Stimulated activated effector memory CD8-positive, alpha-beta T cell treated with anti-CD3 and anti-CD28 coated beads, Interleukin-12 subunit alpha, Interleukin-12 subunit beta, amount 100 ng/mL, for 72 hours (primary cell): Measurements from ENCODE around the gene TEX22.
"Not testable (repeated sequence)": the region's sequence is repeated elsewhere in the genome, so short reads cannot be mapped to it uniquely, and the experiment has no call there.

Source experiments
- ATAC-seq: fragments of 150-1000 bp; cut with Tn5 transposase; 2 replicates; pipeline ENCODE4 v1.10.0; 2021
- DNase-seq, 2 donors: peaks; one replicate each; pipeline ENCODE4 v3.0.0; 2021 to 2022; ENCODE audit warnings: low spot score in 2 of 2
- H3K27ac Mint-ChIP-seq: one replicate; pipeline ENCODE4 v1.8.0; 2022; ENCODE audit warnings: mild to moderate bottlenecking, mixed read lengths
- H3K36me3 Mint-ChIP-seq: one replicate; pipeline ENCODE4 v1.8.0; 2022; ENCODE audit warnings: mild to moderate bottlenecking, mixed read lengths
- H3K4me1 Mint-ChIP-seq: one replicate; pipeline ENCODE4 v1.8.0; 2022; ENCODE audit warnings: mixed read lengths
- H3K4me3 Mint-ChIP-seq: one replicate; pipeline ENCODE4 v1.8.0; 2022; ENCODE audit warnings: mild to moderate bottlenecking, mixed read lengths
- H3K9me3 Mint-ChIP-seq: one replicate; pipeline ENCODE4 v1.8.0; 2022; ENCODE audit warnings: mixed read lengths

TEX22 gene

GRCh38 chr14:105358943-105359342, 39.4 kb upstream of the TEX22 start:
- no peak overlapping the region for H3K4me3 Mint-ChIP-seq
- H3K27ac Mint-ChIP-seq = no peak overlapping the region
- DNase-seq = no peak
- no peaks in the 10 kb centered on the region for H3K9me3 Mint-ChIP-seq
- no peaks in the 10 kb centered on the region for H3K36me3 Mint-ChIP-seq
- no peak for ATAC-seq
- H3K4me1 Mint-ChIP-seq = peaks cover 7% of the 10 kb centered on the region

- H3K9me3 Mint-ChIP-seq, H3K4me3 Mint-ChIP-seq, H3K27ac Mint-ChIP-seq, ATAC-seq, H3K4me1 Mint-ChIP-seq, H3K36me3 Mint-ChIP-seq, DNase-seq: not testable (repeated sequence)
Observed at GRCh38 chr14:105361412-105361811, 36.9 kb upstream of the TEX22 start.

- DNase-seq (peak in 1 of 2 donors; percentile 55), ATAC-seq (peak; percentile 79)
- Mint-ChIP-seq H3K4me1 (peaks cover 9% of the 10 kb centered on the region), H3K9me3 (no peaks in the 10 kb centered on the region), H3K27ac (peak overlapping the region; percentile 63), H3K4me3 (peak overlapping the region; percentile 56), H3K36me3 (no peaks in the 10 kb centered on the region)
Observed at GRCh38 chr14:105363847-105364708, 34.3 kb upstream of the TEX22 start.

DNA sequence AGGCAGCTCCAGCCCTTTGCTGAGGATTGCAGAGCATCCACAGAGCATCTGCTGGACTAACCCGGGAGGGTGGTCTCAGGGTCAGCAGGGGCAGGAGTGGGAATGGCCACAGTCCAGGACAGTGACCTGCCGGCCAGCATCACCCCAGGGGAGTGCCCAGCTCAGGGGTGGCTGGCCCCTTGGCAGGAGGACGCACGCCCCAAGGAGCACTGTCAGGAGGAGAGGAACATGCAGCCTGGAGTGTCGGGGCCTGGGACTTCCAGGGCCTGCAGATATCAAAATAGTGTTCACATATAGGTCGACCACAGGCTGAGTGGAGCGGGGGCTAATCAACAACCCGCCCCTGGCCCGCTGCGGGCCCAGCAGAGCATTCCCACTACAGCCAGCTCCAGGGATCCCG, 33.2 kb upstream of the TEX22 start:
- Mint-ChIP-seq H3K9me3 (no peaks in the 10 kb centered on the region), H3K4me1 (peaks cover 9% of the 10 kb centered on the region), H3K27ac (no peak overlapping the region), H3K36me3 (no peaks in the 10 kb centered on the region), H3K4me3 (no peak overlapping the region)
- no peak for ATAC-seq
- no peak for DNase-seq

GRCh38 chr14:105365681-105366080, 32.7 kb upstream of the TEX22 start:
- Mint-ChIP-seq H3K36me3 (no peaks in the 10 kb centered on the region), H3K9me3 (no peaks in the 10 kb centered on the region), H3K4me1 (peaks cover 10% of the 10 kb centered on the region), H3K4me3 (no peak overlapping the region), H3K27ac (no peak overlapping the region)
- ATAC-seq (no peak), DNase-seq (no peak)

GRCh38 chr14:105366386-105367074, 31.8 kb upstream of the TEX22 start:
- ATAC-seq = no peak

GRCh38 chr14:105367116-105368031, 31.0 kb upstream of the TEX22 start:
- Mint-ChIP-seq H3K27ac (no peak overlapping the region), H3K9me3 (no peaks in the 10 kb centered on the region), H3K4me1 (peaks cover 16% of the 10 kb centered on the region), H3K36me3 (no peaks in the 10 kb centered on the region), H3K4me3 (no peak overlapping the region)
- DNase-seq = no peak
- ATAC-seq = no peak

More at GRCh38 chr14:105366386-105367074, 31.8 kb upstream of the TEX22 start:
- Mint-ChIP-seq H3K9me3 (no peaks in the 10 kb centered on the region), H3K36me3 (no peaks in the 10 kb centered on the region), H3K4me1 (peaks cover 16% of the 10 kb centered on the region), H3K4me3 (no peak overlapping the region), H3K27ac (no peak overlapping the region)
- no peak for DNase-seq

DNA sequence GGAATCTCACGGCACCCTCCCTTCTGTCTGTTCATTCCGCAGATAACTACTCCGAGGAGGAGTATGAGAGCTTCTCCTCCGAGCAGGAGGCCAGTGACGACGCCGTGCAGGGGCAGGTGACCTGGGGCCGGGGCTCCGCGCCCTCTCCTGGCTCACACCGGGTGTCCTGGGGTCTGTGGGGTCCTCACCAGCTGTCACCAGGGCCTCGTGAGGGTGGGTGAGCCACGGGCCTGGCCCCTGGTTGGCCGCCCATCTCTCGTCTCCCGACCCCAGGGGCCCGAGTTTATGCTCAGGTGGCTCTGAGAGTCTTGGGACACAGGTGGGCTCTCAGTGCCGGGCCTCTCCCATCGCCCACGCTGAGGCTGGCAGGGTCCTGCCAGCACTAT, 30.3 kb upstream of the TEX22 start:
- Mint-ChIP-seq H3K4me1 (peaks cover 16% of the 10 kb centered on the region), H3K27ac (no peak overlapping the region), H3K9me3 (no peaks in the 10 kb centered on the region), H3K4me3 (no peak overlapping the region), H3K36me3 (no peaks in the 10 kb centered on the region)
- ATAC-seq (no peak), DNase-seq (no peak)

- Mint-ChIP-seq H3K9me3 (no peaks in the 10 kb centered on the region), H3K27ac (no peak overlapping the region), H3K36me3 (no peaks in the 10 kb centered on the region), H3K4me3 (no peak overlapping the region), H3K4me1 (peaks cover 14% of the 10 kb centered on the region)
- ATAC-seq (no peak), DNase-seq (no peak)
Observed at GRCh38 chr14:105368426-105368825, 29.9 kb upstream of the TEX22 start.

DNA sequence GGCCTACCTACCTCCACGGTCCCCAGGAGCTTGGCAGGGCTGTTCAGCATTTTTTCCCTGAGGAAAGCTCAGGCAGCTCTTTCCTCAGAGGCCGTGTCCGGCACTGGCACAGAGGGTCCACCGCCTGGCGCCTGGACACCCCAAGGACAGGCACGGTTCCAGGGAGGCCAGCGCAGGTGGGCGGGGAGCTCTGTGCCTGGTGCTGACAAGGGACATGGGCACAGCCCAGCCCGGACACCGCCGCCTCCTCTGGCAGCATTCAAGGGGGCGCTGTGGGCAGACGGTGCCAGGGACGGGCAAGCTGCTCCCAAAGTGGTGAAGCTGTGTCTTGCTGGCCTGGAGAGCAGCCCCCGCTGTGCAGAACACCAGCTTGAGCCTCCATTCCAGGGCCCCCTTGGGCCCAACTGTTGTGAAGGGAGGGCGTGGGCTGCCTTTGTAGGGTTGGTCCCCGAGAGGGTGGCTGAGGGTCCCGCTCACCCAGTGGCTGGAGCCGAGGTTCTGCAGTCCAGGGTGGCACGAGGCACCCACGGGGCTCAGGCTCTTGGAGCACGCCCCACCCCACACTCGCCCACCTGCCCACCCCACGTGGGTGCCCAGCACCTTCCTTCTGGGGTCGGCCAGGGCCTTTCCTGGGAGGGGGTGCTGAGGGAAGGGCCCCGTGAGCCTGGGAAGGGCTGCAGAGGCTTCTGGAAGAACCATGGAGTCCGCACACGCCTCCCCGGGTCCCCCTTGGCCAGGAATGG, 29.3 kb upstream of the TEX22 start:
- Mint-ChIP-seq H3K27ac (no peak overlapping the region), H3K4me3 (no peak overlapping the region), H3K4me1 (peaks cover 8% of the 10 kb centered on the region), H3K36me3 (no peaks in the 10 kb centered on the region), H3K9me3 (no peaks in the 10 kb centered on the region)
- ATAC-seq = no peak
- DNase-seq = no peak

- no peak for ATAC-seq
- Mint-ChIP-seq H3K4me1 (peaks cover 7% of the 10 kb centered on the region), H3K36me3 (no peaks in the 10 kb centered on the region), H3K27ac (no peak overlapping the region), H3K9me3 (no peaks in the 10 kb centered on the region), H3K4me3 (no peak overlapping the region)
- DNase-seq = no peak
Observed at GRCh38 chr14:105369653-105370040, 28.7 kb upstream of the TEX22 start.

- Mint-ChIP-seq H3K36me3 (peaks cover 8% of the 10 kb centered on the region), H3K27ac (no peak overlapping the region), H3K4me1 (peaks cover 19% of the 10 kb centered on the region), H3K9me3 (no peaks in the 10 kb centered on the region), H3K4me3 (no peak overlapping the region)
- DNase-seq (no peak), ATAC-seq (no peak)
Observed at GRCh38 chr14:105374389-105374788, 23.9 kb upstream of the TEX22 start.

- Mint-ChIP-seq H3K36me3 (peaks cover 8% of the 10 kb centered on the region), H3K27ac (peak overlapping the region; percentile 77), H3K4me1 (peaks cover 18% of the 10 kb centered on the region), H3K9me3 (no peaks in the 10 kb centered on the region), H3K4me3 (peak overlapping the region; percentile 28)
- peak; percentile 93 for ATAC-seq
- DNase-seq = peak; percentile 32 to 60
Observed at GRCh38 chr14:105375635-105376057, 22.7 kb upstream of the TEX22 start.

DNA sequence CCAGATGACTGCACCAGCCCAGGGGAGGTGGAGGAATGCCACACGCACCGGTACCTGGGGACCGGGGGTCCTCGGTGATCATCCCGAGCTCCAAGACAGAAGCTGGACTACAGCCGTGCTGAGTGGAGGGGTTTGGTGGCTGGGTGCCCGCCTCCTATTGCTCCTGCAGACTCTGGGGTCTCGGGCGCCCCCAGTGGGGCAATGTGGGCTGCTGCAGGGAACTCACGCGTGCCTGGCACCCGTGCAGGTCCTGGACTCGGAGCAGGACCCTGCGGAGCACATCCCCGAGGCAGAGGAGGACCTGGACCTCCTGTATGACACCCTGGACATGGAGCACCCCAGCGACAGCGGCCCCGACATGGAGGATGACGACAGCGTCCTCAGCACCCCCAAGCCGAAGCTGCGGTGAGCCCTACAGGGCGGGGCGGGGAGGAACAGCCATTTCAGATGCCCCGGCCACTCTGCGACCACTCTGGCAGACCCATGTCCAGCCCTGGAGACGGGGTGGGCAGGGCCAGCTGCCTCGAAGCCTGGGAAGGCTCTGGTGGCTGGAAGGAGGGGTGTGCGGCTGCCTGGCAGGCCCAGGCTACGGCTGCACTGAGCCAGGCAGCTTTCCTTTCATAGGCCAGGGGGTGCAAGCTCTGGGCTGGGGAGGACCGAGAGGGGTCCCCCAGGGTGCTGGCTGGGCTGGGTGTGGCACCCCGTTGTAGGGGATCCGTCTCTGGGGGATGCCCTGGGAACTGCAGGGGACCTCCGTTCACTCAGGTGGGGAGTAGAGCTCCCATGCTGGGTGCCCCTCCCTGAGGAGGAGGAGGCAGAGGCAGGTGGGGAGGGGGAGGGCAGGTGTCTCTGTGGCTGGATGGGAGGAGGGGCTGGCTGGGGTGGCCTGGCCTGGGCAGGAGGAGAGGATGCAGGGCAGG, 21.6 kb upstream of the TEX22 start:
- DNase-seq = no peak
- no peaks in the 10 kb centered on the region for H3K9me3 Mint-ChIP-seq
- no peak overlapping the region for H3K4me3 Mint-ChIP-seq
- no peak for ATAC-seq
- peaks cover 8% of the 10 kb centered on the region for H3K36me3 Mint-ChIP-seq
- H3K4me1 Mint-ChIP-seq = peaks cover 12% of the 10 kb centered on the region
- H3K27ac Mint-ChIP-seq = no peak overlapping the region
